Activated naive CD4-positive, alpha-beta T cell treated with anti-CD3 and anti-CD28 coated beads for 36 hours (primary cell): ENCODE data around the gene GNG12. TPM values are rescaled to one million over a fixed set of nuclear protein-coding genes. Genes with fewer than 3 reads are reported as not detected.
"Not testable (repeated sequence)": the region's sequence is repeated elsewhere in the genome, so short reads cannot be mapped to it uniquely, and the experiment has no call there.

ENCODE experiments used
- CTCF ChIA-PET: fragments of 350-600 bp; sonication (Branson Sonifier 250); formaldehyde crosslinking; loops from one replicate; lab custom pipeline; 2021; ENCODE audit warnings: antibody characterized with exemption; lab: Charles Lee
- DNase-seq: peaks from one replicate; pipeline ENCODE4 v3.0.0-alpha.2; 2020
- H3K27ac Mint-ChIP-seq: one replicate; pipeline ENCODE4 v1.8.0; 2021; ENCODE audit warnings: mild to moderate bottlenecking, mixed read lengths
- H3K27me3 Mint-ChIP-seq: one replicate; pipeline ENCODE4 v1.8.0; 2021; ENCODE audit warnings: low read depth, mixed read lengths
- H3K36me3 Mint-ChIP-seq: one replicate; pipeline ENCODE4 v1.8.0; 2021; ENCODE audit warnings: low read depth, mixed read lengths
- H3K4me1 Mint-ChIP-seq: one replicate; pipeline ENCODE4 v1.8.0; 2021; ENCODE audit warnings: low read depth, mixed read lengths
- H3K4me3 Mint-ChIP-seq: one replicate; pipeline ENCODE4 v1.8.0; 2021; ENCODE audit warnings: mild to moderate bottlenecking, moderate library complexity, mixed read lengths
- H3K9me3 Mint-ChIP-seq: one replicate; pipeline ENCODE4 v1.8.0; 2021; ENCODE audit warnings: mixed read lengths
- intact Hi-C: fragments of 100-400 bp; cut with micrococcal nuclease; formaldehyde crosslinking; loops from one replicate; pipeline ENCODE4 v1.15.1; 2023
- total RNA-seq, 2 experiments: library from RNA; stranded (reverse); gene quantifications; one replicate each; pipeline ENCODE4 v1.2.3, GENCODE V29; 2021

Gene GNG12
- total RNA-seq, 2 experiments from 2014 or later: 0.05 to 0.07 TPM

DNA sequence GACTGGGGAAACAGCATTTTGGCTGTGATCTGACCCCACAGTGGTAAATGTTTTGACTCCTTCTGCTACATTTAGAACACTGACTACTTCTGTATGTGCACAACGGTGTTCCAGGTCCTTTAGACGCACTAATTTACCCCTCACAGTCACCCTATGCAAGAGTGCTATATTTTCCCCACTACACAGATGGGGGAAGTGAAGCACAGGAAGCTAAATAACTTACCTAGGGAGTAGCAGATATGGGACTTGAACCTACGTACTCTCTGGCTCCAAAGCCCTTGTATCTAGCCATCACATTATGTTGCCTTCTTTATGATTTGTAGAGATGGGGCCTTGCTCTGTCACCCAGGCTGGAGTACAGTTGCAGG, 99.0 kb downstream of the GNG12 start:
- H3K27ac Mint-ChIP-seq: no peak overlapping the region
- CTCF ChIA-PET: interaction anchor here (1.0 to 1.3 kb wide), 2 partner anchors 152 to 171 kb away, joined by 3 to 4 read pairs; no protein-coding TSS in a partner anchor
- no peak for DNase-seq
- no peaks in the 10 kb centered on the region for H3K9me3 Mint-ChIP-seq
- no peaks in the 10 kb centered on the region for H3K36me3 Mint-ChIP-seq
- peaks cover 4% of the 10 kb centered on the region for H3K27me3 Mint-ChIP-seq
- H3K4me3 Mint-ChIP-seq: no peak overlapping the region
- intact Hi-C loops: loop anchor here (10.0 kb wide), 1 partner anchor 960 kb away; no protein-coding TSS in a partner anchor
- peaks cover 25% of the 10 kb centered on the region for H3K4me1 Mint-ChIP-seq

- H3K9me3 Mint-ChIP-seq: no peaks in the 10 kb centered on the region
- no peaks in the 10 kb centered on the region for H3K36me3 Mint-ChIP-seq
- peaks cover 25% of the 10 kb centered on the region for H3K4me1 Mint-ChIP-seq
Observed at GRCh38 chr1:67733681-67734322, 99.5 kb downstream of the GNG12 start.

DNA sequence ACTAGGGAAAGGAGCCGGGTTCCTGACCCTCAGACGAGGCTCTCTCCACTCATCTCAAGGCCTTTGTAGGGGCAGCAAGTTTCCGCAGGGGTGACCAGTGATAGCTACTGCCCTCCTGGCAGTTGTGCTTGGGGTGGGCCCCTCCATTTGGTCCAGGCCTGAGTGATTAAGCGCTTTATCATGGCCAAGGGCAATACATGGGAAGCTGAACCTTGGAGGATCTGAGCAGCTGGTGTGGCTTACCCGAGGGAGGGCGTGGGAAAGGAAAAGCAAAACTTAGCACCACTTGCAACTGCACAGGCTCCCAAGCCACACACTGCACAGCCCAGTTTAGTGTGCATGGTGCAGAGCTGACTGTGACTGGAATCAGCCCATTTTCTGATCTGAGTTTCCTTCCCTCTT, 100.5 kb downstream of the GNG12 start:
- H3K27ac Mint-ChIP-seq: no peak overlapping the region
- no peaks in the 10 kb centered on the region for H3K36me3 Mint-ChIP-seq
- intact Hi-C loops: loop anchor here (10.0 kb wide), 1 partner anchor 958 kb away; no protein-coding TSS in a partner anchor
- no peak for DNase-seq
- CTCF ChIA-PET: interaction anchor here (0.7 kb wide), 1 partner anchor 172 kb away, joined by 5 read pairs; no protein-coding TSS in a partner anchor
- peaks cover 25% of the 10 kb centered on the region for H3K4me1 Mint-ChIP-seq
- H3K4me3 Mint-ChIP-seq: no peak overlapping the region
- H3K27me3 Mint-ChIP-seq: peaks cover 4% of the 10 kb centered on the region
- H3K9me3 Mint-ChIP-seq: no peaks in the 10 kb centered on the region

More at GRCh38 chr1:67733681-67734322, 99.5 kb downstream of the GNG12 start:
- Mint-ChIP-seq H3K27me3 (peaks cover 4% of the 10 kb centered on the region), H3K27ac (no peak overlapping the region), H3K4me3 (no peak overlapping the region)
- intact Hi-C loops: loop anchor here (10.0 kb wide), 1 partner anchor 959 kb away; no protein-coding TSS in a partner anchor
- no peak for DNase-seq
- CTCF ChIA-PET: interaction anchor here (1.0 to 1.3 kb wide), 2 partner anchors 152 to 170 kb away, joined by 3 to 4 read pairs; no protein-coding TSS in a partner anchor

DNA sequence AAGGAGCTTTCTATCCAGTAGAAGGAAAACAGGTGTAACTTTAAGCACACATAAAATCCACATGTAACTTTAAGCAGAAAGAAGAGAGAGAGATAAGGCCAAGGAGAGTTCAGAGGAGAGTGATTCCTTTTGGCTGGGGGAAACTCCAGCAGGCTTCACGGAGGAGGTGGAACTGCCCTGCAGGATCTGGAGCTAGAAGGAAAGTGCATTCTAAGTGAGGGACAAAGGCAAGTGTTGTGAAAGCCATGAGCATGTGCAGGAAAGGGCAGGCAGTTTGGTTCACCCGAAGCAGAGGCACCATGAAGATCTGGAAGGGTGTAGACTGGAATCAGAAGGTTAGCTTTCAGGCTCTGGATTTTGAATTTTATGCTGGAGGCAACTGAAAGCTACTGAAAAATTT, 101.9 kb downstream of the GNG12 start:
- Mint-ChIP-seq H3K4me1 (peaks cover 23% of the 10 kb centered on the region), H3K36me3 (no peaks in the 10 kb centered on the region), H3K9me3 (no peaks in the 10 kb centered on the region), H3K27ac (no peak overlapping the region), H3K4me3 (no peak overlapping the region), H3K27me3 (peaks cover 4% of the 10 kb centered on the region)
- CTCF ChIA-PET: interaction anchor here (0.6 to 1.6 kb wide), 3 partner anchors 29 to 1383 kb away, joined by 3 to 9 read pairs (median 4); no protein-coding TSS in a partner anchor
- intact Hi-C loops: loop anchor here (10.0 kb wide), 1 partner anchor 957 kb away; no protein-coding TSS in a partner anchor
- no peak for DNase-seq

DNA sequence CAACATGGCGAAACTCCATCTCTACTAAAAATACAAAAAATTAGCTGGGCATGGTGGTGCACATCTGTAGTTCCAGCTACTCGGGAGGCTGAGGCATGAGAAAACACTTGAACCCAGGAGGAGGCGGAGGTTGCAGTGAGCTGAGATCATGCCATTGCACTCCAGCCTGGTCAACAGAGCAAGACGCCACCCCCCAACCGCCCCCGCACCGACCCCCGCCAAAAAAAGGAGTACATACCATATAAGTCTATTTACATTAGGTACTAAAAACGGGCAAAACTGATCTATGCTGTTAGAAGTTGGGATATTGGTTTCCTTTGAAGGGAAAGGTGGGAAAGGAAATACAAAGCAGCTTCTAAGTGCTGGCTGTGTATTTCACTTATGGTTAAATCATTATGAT, 103.0 kb downstream of the GNG12 start:
- not testable (repeated sequence) for H3K36me3 Mint-ChIP-seq, DNase-seq, H3K4me3 Mint-ChIP-seq, H3K9me3 Mint-ChIP-seq, H3K27me3 Mint-ChIP-seq, H3K27ac Mint-ChIP-seq
- H3K4me1 Mint-ChIP-seq: peaks cover 22% of the 10 kb centered on the region
- CTCF ChIA-PET: interaction anchor here (0.7 to 1.6 kb wide), 3 partner anchors 29 to 35 kb away, joined by 3 to 9 read pairs (median 4); no protein-coding TSS in a partner anchor
- intact Hi-C loops: loop anchor here (10.0 kb wide), 1 partner anchor 956 kb away; no protein-coding TSS in a partner anchor

- no peaks in the 10 kb centered on the region for H3K9me3 Mint-ChIP-seq
- H3K27ac Mint-ChIP-seq: no peak overlapping the region
- H3K36me3 Mint-ChIP-seq: no peaks in the 10 kb centered on the region
- no peak for DNase-seq
- peaks cover 22% of the 10 kb centered on the region for H3K4me1 Mint-ChIP-seq
- intact Hi-C loops: loop anchor here (10.0 kb wide), 1 partner anchor 955 kb away; no protein-coding TSS in a partner anchor
- H3K27me3 Mint-ChIP-seq: peaks cover 4% of the 10 kb centered on the region
- H3K4me3 Mint-ChIP-seq: no peak overlapping the region
- CTCF ChIA-PET: interaction anchor here (0.7 to 1.6 kb wide), 2 partner anchors 29 to 30 kb away, joined by 3 to 9 read pairs; no protein-coding TSS in a partner anchor
Observed at GRCh38 chr1:67729872-67730271, 103.4 kb downstream of the GNG12 start.

GRCh38 chr1:67726224-67726623, 107.0 kb downstream of the GNG12 start:
- no peaks in the 10 kb centered on the region for H3K27me3 Mint-ChIP-seq
- no peaks in the 10 kb centered on the region for H3K36me3 Mint-ChIP-seq
- no peaks in the 10 kb centered on the region for H3K9me3 Mint-ChIP-seq
- H3K27ac Mint-ChIP-seq: no peak overlapping the region
- H3K4me1 Mint-ChIP-seq: peaks cover 17% of the 10 kb centered on the region
- H3K4me3 Mint-ChIP-seq: no peak overlapping the region
- DNase-seq: no peak
- intact Hi-C loops: no loop called here
- CTCF ChIA-PET: no interaction called here

DNA sequence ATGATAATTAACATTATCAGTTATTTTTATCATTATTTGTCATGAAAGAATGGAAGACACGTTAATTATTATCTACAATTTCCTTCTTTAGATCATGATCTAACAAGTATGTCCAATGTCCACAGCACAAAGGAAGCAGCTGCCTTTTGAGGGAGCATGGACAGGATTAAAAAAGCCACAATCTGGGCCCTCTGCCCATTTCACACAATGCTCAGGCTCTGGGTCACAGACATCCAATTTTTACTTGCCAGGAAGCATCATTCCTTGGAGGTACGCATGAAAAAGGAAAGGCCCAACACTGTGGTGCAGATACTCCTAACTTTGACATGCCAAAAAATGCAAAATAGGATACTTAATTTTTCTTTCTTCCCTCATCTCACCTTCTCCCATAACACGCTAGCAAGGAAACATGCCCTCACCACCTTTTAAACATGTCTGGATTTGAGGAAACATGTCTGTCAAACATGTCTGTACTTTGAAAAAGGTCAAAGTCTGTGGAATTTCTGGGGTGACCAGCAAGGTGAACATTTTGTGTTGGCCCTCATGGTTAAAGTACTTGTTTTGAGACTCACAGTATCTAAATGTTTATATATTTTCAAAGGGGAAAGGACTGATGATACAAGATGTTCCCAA, 108.2 kb downstream of the GNG12 start:
- Mint-ChIP-seq H3K9me3 (no peaks in the 10 kb centered on the region), H3K4me3 (no peak overlapping the region), H3K27ac (no peak overlapping the region), H3K36me3 (no peaks in the 10 kb centered on the region), H3K27me3 (no peaks in the 10 kb centered on the region), H3K4me1 (peaks cover 14% of the 10 kb centered on the region)
- intact Hi-C loops: no loop called here
- DNase-seq: no peak
- CTCF ChIA-PET: no interaction called here

DNA sequence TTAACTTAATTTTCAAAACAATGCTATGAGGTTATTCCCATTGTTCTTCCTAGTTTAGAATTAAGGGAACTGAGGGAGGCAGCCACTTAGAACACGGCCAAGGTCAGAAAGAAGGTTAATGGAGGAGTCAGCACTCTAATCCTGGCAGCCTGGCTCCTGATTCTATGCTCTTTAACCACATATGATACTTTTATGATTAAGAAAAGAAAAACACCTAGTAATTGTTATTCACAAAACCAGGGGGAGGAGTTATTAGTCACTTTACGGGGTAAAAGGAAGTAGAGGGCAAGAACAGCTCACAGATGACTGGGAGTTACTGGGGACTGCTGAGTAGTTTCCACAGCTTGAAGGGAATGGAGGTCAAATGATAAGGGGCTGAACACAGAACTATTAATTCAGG, 109.6 kb downstream of the GNG12 start:
- Mint-ChIP-seq H3K27ac (no peak overlapping the region), H3K9me3 (no peaks in the 10 kb centered on the region), H3K36me3 (no peaks in the 10 kb centered on the region), H3K27me3 (no peaks in the 10 kb centered on the region), H3K4me1 (peaks cover 8% of the 10 kb centered on the region), H3K4me3 (no peak overlapping the region)
- CTCF ChIA-PET: interaction anchor here (0.9 to 1.4 kb wide), 3 partner anchors 21 to 163 kb away, joined by 3 to 5 read pairs (median 4); no protein-coding TSS in a partner anchor
- peak; percentile 58 for DNase-seq
- intact Hi-C loops: loop anchor here (1.0 to 2.0 kb wide), 5 partner anchors 13 to 390 kb away; no protein-coding TSS in a partner anchor

GRCh38 chr1:67723126-67723525, 110.1 kb downstream of the GNG12 start:
- no peaks in the 10 kb centered on the region for H3K36me3 Mint-ChIP-seq
- H3K27ac Mint-ChIP-seq: no peak overlapping the region
- DNase-seq: no peak
- H3K27me3 Mint-ChIP-seq: no peaks in the 10 kb centered on the region
- no peaks in the 10 kb centered on the region for H3K9me3 Mint-ChIP-seq
- intact Hi-C loops: loop anchor here (1.0 to 2.0 kb wide), 5 partner anchors 13 to 390 kb away; no protein-coding TSS in a partner anchor
- CTCF ChIA-PET: interaction anchor here (0.9 to 1.4 kb wide), 2 partner anchors 22 to 37 kb away, joined by 3 to 5 read pairs; no protein-coding TSS in a partner anchor
- peaks cover 8% of the 10 kb centered on the region for H3K4me1 Mint-ChIP-seq
- no peak overlapping the region for H3K4me3 Mint-ChIP-seq

DNA sequence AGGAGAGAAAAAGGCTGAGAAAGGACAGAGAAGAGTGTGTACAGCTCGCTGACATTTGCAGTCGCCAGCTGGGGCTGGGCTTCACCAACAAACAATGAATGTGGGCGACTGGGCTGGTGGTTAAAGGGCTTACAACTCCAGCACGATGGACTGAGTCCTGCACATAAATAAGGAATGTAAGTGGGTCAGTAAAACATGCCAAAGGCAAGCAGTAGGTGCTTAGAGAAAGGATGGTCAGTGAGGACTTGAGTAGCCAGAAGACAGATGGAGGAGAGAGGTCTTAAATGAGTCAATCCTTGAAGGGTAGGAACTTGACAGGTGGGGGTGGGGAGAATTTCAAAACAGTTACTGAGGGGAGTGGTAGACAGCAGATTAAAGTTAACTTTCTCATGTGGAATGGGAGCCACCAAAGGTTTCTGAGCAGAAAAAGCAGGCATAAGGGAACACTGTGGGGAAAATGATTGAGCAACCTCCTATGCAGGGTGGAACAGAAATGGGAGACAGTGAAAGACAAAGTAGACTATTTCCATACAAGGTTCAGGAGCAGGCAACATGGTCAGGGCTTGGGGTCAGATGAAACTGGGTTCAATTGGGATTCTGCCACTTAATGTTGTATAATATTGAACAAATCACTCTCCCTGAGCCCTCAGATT, 110.8 kb downstream of the GNG12 start:
- CTCF ChIA-PET: interaction anchor here (1.8 kb wide), 1 partner anchor 38 kb away, joined by 8 read pairs; no protein-coding TSS in a partner anchor
- H3K4me1 Mint-ChIP-seq: peaks cover 8% of the 10 kb centered on the region
- no peaks in the 10 kb centered on the region for H3K36me3 Mint-ChIP-seq
- no peaks in the 10 kb centered on the region for H3K9me3 Mint-ChIP-seq
- no peak overlapping the region for H3K4me3 Mint-ChIP-seq
- DNase-seq: no peak
- H3K27me3 Mint-ChIP-seq: no peaks in the 10 kb centered on the region
- H3K27ac Mint-ChIP-seq: no peak overlapping the region
- intact Hi-C loops: loop anchor here (2.0 kb wide), 1 partner anchor 26 kb away; no protein-coding TSS in a partner anchor
